D721Med (cell line): ENCODE measurements around the gene FAM181A.
A peak's percentile ranks its signal among the peaks of the same experiment; 100 is the strongest.

Experiments used
- DNase-seq: peaks from one replicate; pipeline ENCODE4 v3.0.0; 2011; ENCODE audit warnings: low spot score; ENCODE audit not compliant: insufficient read length
- FAIRE-seq: peaks from 2 replicates; lab custom pipeline; 2011; peaks lifted over from hg19 to GRCh38; lab: Jason Lieb, UNC
- CTCF ChIP-seq: IDR thresholded peaks from 2 replicates; pipeline ENCODE4 v1.5.1; 2012; ENCODE audit warnings: mild to moderate bottlenecking, control low read depth; ENCODE audit not compliant: insufficient read depth; ENCODE audit errors: missing control alignments

Gene FAM181A

DNA sequence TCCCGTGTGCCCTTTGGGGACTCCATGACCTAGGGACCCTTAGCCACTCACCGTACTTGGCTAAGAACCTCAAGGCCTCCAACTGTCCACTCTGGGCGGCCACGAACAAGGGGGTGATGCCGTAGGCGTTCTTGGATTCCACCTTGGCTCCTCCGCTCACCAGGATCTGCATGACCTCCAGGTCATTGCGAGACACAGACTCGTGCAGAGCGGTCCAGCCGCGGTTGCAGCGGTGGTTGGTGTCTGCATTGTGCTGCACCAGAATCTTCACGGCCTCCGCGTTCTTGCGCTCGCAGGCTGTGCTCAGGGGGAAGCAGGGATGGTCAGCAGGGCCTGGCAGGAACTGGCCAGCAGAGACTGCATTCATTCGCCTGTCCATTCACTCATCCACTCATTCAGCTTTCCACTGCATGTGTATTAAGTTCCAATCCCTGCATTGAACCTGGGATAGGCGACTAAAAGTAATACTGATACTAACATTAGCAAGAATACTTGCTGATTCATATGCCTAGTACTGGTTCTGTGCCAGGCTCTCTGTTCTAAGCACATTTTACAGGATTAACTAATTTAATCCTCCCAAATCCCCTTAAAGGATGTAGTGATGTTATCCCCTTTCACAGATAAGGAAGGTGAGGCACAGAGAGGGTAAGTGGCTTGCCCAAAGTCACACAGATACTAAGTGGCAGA lies 23.9 kb downstream of the FAM181A start:
- FAIRE-seq (peak; percentile 44), DNase-seq (peak; percentile 66)
- TF ChIP-seq CTCF = no peak

DNA sequence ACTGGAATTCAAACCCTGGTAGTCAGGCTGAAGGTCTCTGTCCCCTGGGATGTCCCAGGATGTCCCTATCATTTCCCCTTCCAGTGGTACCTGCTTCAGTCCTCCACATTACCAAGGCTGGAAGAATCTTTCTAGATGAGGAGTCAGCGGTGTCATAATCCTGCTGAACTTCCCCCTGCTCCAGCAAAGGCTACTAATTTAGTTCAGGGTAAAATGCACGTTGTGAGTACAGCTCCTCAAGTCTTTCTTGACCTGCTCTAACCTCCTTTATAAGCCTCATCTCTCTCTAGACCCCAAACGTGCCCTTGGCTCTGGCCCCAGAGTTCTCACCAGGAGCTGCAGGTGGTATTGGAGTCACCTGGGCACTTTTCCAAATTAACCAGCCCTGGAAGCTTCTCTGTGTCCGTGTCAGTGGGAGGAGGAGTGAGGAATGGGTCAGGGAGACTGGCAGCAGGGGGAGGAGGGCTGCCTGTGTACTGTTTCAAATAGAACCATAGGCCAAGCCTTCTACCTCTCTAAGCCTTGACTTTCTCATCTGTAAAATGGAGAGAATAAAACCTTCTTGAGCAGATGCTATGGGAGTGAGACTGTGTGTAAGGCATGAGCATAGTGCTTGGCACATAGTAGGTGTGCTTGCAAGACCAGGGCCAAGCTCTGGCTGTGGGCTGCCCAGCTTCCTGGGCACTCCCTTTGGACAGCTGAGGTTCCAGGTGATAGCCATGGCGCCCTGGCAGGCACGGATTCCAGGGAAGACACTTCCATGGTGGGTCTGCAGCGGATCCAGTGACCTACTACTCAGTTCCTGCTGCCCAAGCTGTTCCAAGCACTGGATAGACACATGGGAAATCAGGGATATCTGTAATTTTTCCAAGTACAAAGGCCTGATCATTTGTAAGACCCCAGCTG lies 24.7 kb downstream of the FAM181A start:
- no peak for DNase-seq
- no peak for TF ChIP-seq CTCF
- no peak for FAIRE-seq

GRCh38 chr14:93952829-93953228 lies 25.7 kb downstream of the FAM181A start:
- no peak for TF ChIP-seq CTCF
- DNase-seq (no peak), FAIRE-seq (no peak)

- no peak for TF ChIP-seq CTCF
- DNase-seq = no peak
- no peak for FAIRE-seq
Measured at GRCh38 chr14:93953263-93953662, 26.1 kb downstream of the FAM181A start.

DNA sequence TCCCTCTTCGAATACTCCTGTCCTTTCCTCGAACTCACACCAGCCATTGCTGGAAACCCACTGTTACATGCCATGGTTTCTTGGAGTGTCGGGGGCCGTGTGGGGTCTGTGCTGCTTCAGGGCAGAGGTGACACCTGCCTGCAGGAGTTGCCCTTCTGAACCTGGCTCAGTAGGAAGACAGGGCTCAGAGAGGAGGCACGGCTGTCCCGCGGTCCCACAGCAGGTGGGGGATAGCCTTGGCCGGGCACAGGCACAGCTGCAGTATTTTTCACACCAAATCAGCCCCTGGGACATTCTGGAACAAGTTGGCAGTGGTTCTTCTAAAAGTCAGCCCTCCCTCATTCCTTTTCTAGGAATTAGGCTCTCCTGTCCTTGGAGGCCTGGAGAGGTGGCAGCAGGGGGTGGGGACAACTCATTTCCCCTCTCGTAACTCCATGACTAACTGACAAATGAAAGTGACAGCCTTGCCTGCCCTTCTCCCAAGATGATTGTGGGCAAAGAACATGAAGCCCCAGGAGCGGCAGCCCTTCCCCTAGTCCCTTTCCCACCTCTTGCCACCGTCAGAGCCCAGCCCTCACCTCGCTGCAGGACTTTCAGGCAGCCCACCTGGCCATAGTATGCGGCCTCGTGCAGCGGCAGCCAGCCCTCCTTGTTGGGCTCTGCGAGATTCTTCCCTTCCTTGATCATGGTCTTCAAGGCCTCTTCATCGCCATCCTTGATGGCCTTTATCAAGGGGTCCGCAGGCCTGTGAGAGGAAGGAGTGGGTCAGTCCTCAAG lies 26.8 kb downstream of the FAM181A start:
- FAIRE-seq (no peak), DNase-seq (no peak)
- no peak for TF ChIP-seq CTCF

GRCh38 chr14:93954516-93954830 lies 27.3 kb downstream of the FAM181A start:
- FAIRE-seq (no peak), DNase-seq (no peak)
- no peak for TF ChIP-seq CTCF
